ENCODE measurements around the gene TLE2.

GRCh38 chr19:2952953-2953481, 76.1 kb downstream of the TLE2 start:
- no peak for TF ChIP-seq CTCF (IDR thresholded peaks at IDR 0.05)
- no peak for TF ChIP-seq MEF2A (IDR thresholded peaks at IDR 0.05; ENCODE audit: borderline replicate concordance, low read depth)
- no peak for TF ChIP-seq RXRA (IDR thresholded peaks at IDR 0.05; ENCODE audit: borderline replicate concordance, low read depth)
